Measurements from ENCODE around the gene RPTN.

GRCh38 chr1:152186556-152187285 is 27.7 kb upstream of the RPTN start:
- TF ChIP-seq CTCF (IDR thresholded peaks at IDR 0.05): no peak
- TF ChIP-seq POLR2A (IDR thresholded peaks at IDR 0.05): no peak
